Astrocyte (in vitro differentiated cells and primary cell): Measurements from ENCODE around the gene USP49. TPM values are rescaled to one million over a fixed set of nuclear protein-coding genes. Genes with fewer than 3 reads are reported as not detected.

Source experiments
- DNase-seq: peaks from one replicate; pipeline ENCODE4 v3.0.0-alpha.2; 2010; ENCODE audit warnings: low read depth
- FAIRE-seq: peaks from 2 replicates; lab custom pipeline; 2011; peaks lifted over from hg19 to GRCh38; lab: Jason Lieb, UNC
- H2AFZ ChIP-seq: 2 replicates; pipeline ENCODE4 v1.6.0; 2012; ENCODE audit warnings: low read depth, low read length, inconsistent platforms
- H3K27ac ChIP-seq: 2 replicates; pipeline ENCODE4 v1.5.1; 2011; ENCODE audit warnings: low read depth, low read length, inconsistent platforms
- H3K27me3 ChIP-seq: 2 replicates; pipeline ENCODE4 v1.6.0; 2011; ENCODE audit warnings: low read length, inconsistent platforms; ENCODE audit not compliant: insufficient read depth
- H3K36me3 ChIP-seq: 2 replicates; pipeline ENCODE4 v1.5.1; 2011; ENCODE audit warnings: low read length, inconsistent platforms; ENCODE audit not compliant: insufficient read depth
- H3K4me1 ChIP-seq: 2 replicates; pipeline ENCODE4 v1.5.1; 2011; ENCODE audit warnings: low read length, inconsistent platforms; ENCODE audit not compliant: insufficient read depth
- H3K4me2 ChIP-seq: 2 replicates; pipeline ENCODE4 v1.6.0; 2012; ENCODE audit warnings: low read length, inconsistent platforms
- H3K4me3 ChIP-seq: 2 replicates; pipeline ENCODE4 v1.5.1; 2011; ENCODE audit warnings: low read depth, mild to moderate bottlenecking, low read length, inconsistent platforms; ENCODE audit not compliant: insufficient read depth
- H3K79me2 ChIP-seq: 2 replicates; pipeline ENCODE4 v1.6.0; 2012; ENCODE audit warnings: mild to moderate bottlenecking, low read length, inconsistent platforms; ENCODE audit not compliant: insufficient read depth
- H3K9ac ChIP-seq: 2 replicates; pipeline ENCODE4 v1.6.0; 2012; ENCODE audit warnings: mild to moderate bottlenecking, low read length, inconsistent platforms
- H3K9me3 ChIP-seq: 2 replicates; pipeline ENCODE4 v1.5.1; 2012; ENCODE audit warnings: low read depth, mild to moderate bottlenecking, low read length, inconsistent platforms; ENCODE audit not compliant: insufficient read depth
- H4K20me1 ChIP-seq: 2 replicates; pipeline ENCODE4 v1.6.0; 2012; ENCODE audit warnings: low read length, inconsistent platforms; ENCODE audit not compliant: insufficient read depth
- H3K27ac Mint-ChIP-seq: one replicate; pipeline ENCODE4 v1.8.0; 2021; ENCODE audit warnings: mild to moderate bottlenecking, mixed read lengths; ENCODE audit not compliant: unreplicated experiment
- H3K27me3 Mint-ChIP-seq: one replicate; pipeline ENCODE4 v1.8.0; 2021; ENCODE audit warnings: low read depth, mixed read lengths; ENCODE audit not compliant: unreplicated experiment
- H3K36me3 Mint-ChIP-seq: one replicate; pipeline ENCODE4 v1.8.0; 2021; ENCODE audit warnings: low read depth, mixed read lengths; ENCODE audit not compliant: unreplicated experiment
- H3K4me1 Mint-ChIP-seq: one replicate; pipeline ENCODE4 v1.8.0; 2021; ENCODE audit warnings: low read depth, mixed read lengths; ENCODE audit not compliant: unreplicated experiment
- H3K4me3 Mint-ChIP-seq: one replicate; pipeline ENCODE4 v1.8.0; 2021; ENCODE audit warnings: mild to moderate bottlenecking, moderate library complexity, mixed read lengths; ENCODE audit not compliant: unreplicated experiment
- H3K9me3 Mint-ChIP-seq: one replicate; pipeline ENCODE4 v1.8.0; 2021; ENCODE audit warnings: mild to moderate bottlenecking, mixed read lengths; ENCODE audit not compliant: unreplicated experiment
- EZH2 ChIP-seq: IDR thresholded peaks from 2 replicates; pipeline ENCODE4 v1.6.1; 2012; ENCODE audit warnings: mild to moderate bottlenecking, low read length, inconsistent platforms; ENCODE audit not compliant: insufficient read depth
- total RNA-seq: library from RNA; stranded (reverse); gene quantifications from 2 replicates; pipeline ENCODE4 v1.2.1, GENCODE V29; 2021
- TF ChIP-seq, protein P1 (sequence below): IDR thresholded peaks from 2 replicates; pipeline ENCODE4 v1.5.1; 2011; ENCODE audit warnings: low read depth, mild to moderate bottlenecking, inconsistent platforms, low read length, moderate library complexity; ENCODE audit not compliant: insufficient read depth

Gene USP49
- total RNA-seq, 1 donor from 2014 or later, result 5.5 TPM

DNA sequence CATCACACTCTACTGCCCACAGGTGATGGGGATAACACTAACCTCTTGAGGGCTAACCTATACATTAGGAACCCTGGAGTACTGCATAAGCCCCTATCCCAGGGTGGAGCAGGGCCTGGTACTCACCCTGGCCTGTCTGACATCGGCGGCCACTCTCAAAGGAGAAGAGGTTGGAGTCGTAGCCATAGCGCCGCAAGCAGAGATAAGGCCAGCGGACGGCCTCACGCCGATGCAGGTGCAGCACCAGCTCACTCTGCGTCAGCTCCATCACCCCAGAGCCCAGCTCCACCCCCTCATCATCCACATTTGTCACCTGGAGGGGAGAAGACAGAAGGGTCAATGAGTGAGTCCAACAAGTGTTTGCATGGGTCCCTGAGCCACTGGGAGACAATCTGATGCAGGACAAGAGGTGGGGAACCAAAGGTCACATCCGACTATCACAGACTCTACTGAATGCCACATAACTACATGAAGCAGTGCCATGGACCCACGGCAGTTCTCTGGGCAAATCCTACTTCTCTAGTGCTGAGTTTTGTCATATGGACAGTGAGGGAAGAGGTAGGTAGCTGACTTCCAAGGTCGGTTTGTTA lies 119.8 kb downstream of the USP49 start:
- H3K4me2 ChIP-seq, result no peak overlapping the region
- no peaks in the 10 kb centered on the region for H3K9me3 ChIP-seq
- H3K27me3 ChIP-seq, result no peaks in the 10 kb centered on the region
- Mint-ChIP-seq H3K4me3 (no peak overlapping the region), H3K4me1 (peaks cover 8% of the 10 kb centered on the region), H3K27ac (no peak overlapping the region), H3K36me3 (peaks cover 16% of the 10 kb centered on the region), H3K9me3 (no peaks in the 10 kb centered on the region), H3K27me3 (no peaks in the 10 kb centered on the region)
- no peak overlapping the region for H3K4me3 ChIP-seq
- H3K27ac ChIP-seq, result no peak overlapping the region
- no peaks in the 10 kb centered on the region for H3K79me2 ChIP-seq
- TF ChIP-seq, protein P1, sequence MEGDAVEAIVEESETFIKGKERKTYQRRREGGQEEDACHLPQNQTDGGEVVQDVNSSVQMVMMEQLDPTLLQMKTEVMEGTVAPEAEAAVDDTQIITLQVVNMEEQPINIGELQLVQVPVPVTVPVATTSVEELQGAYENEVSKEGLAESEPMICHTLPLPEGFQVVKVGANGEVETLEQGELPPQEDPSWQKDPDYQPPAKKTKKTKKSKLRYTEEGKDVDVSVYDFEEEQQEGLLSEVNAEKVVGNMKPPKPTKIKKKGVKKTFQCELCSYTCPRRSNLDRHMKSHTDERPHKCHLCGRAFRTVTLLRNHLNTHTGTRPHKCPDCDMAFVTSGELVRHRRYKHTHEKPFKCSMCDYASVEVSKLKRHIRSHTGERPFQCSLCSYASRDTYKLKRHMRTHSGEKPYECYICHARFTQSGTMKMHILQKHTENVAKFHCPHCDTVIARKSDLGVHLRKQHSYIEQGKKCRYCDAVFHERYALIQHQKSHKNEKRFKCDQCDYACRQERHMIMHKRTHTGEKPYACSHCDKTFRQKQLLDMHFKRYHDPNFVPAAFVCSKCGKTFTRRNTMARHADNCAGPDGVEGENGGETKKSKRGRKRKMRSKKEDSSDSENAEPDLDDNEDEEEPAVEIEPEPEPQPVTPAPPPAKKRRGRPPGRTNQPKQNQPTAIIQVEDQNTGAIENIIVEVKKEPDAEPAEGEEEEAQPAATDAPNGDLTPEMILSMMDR, result no peak
- TF ChIP-seq EZH2, result no peak
- no peak overlapping the region for H2AFZ ChIP-seq
- H4K20me1 ChIP-seq, result no peaks in the 10 kb centered on the region
- DNase-seq, result no peak
- no peak overlapping the region for H3K9ac ChIP-seq
- no peak for FAIRE-seq
- H3K4me1 ChIP-seq, result peaks cover 9% of the 10 kb centered on the region
- H3K36me3 ChIP-seq, result peaks cover 4% of the 10 kb centered on the region

DNA sequence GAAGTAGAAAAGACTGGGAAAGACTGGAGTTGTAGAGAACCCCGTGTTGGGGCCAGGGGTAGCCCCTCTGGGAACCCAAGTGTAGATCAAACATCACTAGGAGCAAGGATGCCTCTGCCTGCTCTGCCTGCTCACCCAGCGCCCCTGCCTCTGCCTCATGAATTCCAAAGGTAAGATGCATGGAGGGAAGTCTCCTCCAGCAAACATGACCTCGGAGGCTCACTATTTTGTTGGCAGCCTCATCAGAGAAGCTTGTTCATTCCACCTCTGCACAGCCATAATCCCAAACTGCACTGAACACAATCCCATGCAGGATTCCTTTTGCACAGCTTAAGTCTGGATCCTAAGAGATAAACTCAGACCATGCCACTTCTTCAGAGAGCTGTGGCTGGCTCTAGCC lies 120.3 kb downstream of the USP49 start:
- Histone ChIP-seq H3K27me3 (no peaks in the 10 kb centered on the region), H2AFZ (no peak overlapping the region), H3K4me1 (peaks cover 9% of the 10 kb centered on the region), H3K9me3 (no peaks in the 10 kb centered on the region), H3K9ac (no peak overlapping the region), H4K20me1 (no peaks in the 10 kb centered on the region), H3K4me3 (no peak overlapping the region), H3K79me2 (no peaks in the 10 kb centered on the region), H3K36me3 (peaks cover 4% of the 10 kb centered on the region), H3K4me2 (no peak overlapping the region), H3K27ac (no peak overlapping the region)
- Mint-ChIP-seq H3K36me3 (peaks cover 21% of the 10 kb centered on the region), H3K27ac (peak overlapping the region; percentile 36), H3K9me3 (no peaks in the 10 kb centered on the region), H3K4me3 (peak overlapping the region; percentile 14), H3K27me3 (no peaks in the 10 kb centered on the region), H3K4me1 (peaks cover 8% of the 10 kb centered on the region)
- DNase-seq, result no peak
- FAIRE-seq, result no peak
- no peak for TF ChIP-seq EZH2
- TF ChIP-seq, protein P1, result no peak
